Stimulated activated CD8-positive, alpha-beta memory T cell treated with anti-CD3 and anti-CD28 coated beads, Interleukin-12 subunit alpha, Interleukin-12 subunit beta, amount 100 ng/mL, for 24 hours (primary cell): ENCODE data around the gene DSCAML1.

Experiments used
- DNase-seq: peaks from one replicate; pipeline ENCODE4 v3.0.0-alpha.2; 2020; ENCODE audit errors: extremely low read depth

Gene DSCAML1

DNA sequence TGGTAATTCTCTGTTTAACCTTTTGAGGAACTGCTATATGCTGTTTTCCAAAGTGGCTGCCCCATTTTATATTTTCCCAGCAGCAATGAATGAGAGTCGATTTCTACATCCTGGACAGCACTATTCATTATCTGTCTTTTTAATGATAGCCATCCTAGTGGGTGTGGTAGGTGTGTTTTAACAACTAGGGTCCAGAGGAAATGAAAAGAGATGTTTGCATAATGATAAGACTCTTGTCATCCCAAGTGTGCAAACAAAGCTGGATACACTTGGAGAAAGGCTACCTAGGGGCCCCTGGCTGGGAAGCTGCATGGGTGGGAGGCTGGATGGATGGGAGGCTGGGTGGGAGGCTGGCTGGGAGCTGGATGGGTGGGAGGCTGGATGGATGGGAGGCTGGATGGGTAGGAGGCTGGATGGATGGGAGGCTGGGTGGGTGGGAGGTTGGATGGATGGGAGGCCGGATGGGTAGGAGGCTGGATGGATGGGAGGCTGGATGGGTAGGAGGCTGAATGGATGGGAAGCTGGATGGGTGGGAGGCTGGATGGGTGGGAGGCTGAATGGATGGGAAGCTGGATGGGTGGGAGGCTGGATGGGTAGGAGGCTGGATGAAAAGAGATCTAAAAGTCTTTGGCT, 158.0 kb downstream of the DSCAML1 start:
- DNase-seq, result no peak

DNA sequence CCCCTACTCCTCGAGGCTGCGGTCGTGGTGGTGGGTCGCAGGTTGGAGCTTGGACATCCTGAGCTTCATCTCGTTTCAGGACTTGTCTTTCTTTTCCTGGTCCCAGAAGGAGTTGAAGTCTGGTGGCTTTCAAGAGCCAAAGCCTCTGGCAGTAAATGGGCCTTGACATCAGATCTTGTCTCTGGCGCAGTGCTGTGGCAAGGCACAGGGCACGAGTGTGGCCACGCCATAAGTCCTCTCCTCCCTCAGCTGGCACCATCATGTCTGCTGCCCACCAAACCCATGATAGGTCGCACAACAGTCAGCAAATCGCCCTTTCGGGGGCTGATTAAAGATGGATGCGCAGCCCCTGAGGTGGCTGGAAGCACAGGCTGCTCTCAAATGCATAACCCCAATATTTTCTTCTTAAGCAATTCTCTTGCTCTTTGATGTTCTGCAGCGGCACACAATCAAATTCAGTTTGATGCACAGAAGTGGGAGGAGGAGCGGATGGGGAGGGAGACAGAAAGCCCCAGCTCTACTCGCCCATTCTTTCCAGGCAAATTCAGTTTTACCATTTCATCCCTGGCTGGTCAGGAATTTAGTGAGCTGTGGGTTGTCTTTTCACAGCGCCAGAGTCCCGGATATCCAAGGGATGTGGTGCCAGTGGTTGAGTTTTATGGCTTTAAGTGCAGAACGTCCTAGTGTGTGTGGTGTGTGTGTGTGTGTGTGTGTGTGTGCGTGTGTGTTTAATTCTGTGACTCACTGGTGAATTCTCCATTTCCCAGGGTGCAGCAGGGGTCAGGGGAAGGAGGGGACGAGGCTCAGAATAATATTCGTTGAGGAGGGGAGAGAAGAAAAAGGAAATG, 162.0 kb downstream of the DSCAML1 start:
- DNase-seq, result no peak

GRCh38 chr11:117633976-117634755, 162.8 kb downstream of the DSCAML1 start:
- DNase-seq, result no peak

DNA sequence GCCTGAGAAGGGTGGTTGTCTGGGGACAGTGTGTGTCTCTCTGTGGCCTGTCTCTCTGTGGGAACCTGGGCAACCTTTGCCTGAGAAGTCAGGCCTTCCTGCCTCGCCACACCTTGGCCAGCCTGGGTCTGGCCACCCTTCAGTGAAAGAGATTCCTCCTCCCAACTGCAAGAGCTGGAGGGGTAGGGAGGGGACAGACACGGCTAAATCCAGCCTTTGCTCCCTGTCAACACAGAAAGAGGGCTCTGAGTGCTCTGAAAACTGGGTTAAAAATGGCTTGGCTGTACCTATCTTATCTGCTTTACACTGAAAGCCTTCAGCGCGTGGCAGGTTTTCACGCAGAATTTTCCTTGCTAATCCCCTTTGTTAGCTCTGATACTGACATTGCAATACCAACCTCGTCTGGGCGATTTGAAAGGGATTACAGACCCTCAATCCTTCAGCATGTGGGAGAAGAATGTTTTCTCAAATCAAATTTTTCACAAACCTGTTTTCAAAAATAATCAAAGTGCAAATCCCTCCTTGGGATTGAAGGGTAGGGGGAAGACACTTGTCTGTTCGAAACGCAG, 163.7 kb downstream of the DSCAML1 start:
- DNase-seq, result no peak

GRCh38 chr11:117632306-117632705, 164.7 kb downstream of the DSCAML1 start:
- no peak for DNase-seq

DNA sequence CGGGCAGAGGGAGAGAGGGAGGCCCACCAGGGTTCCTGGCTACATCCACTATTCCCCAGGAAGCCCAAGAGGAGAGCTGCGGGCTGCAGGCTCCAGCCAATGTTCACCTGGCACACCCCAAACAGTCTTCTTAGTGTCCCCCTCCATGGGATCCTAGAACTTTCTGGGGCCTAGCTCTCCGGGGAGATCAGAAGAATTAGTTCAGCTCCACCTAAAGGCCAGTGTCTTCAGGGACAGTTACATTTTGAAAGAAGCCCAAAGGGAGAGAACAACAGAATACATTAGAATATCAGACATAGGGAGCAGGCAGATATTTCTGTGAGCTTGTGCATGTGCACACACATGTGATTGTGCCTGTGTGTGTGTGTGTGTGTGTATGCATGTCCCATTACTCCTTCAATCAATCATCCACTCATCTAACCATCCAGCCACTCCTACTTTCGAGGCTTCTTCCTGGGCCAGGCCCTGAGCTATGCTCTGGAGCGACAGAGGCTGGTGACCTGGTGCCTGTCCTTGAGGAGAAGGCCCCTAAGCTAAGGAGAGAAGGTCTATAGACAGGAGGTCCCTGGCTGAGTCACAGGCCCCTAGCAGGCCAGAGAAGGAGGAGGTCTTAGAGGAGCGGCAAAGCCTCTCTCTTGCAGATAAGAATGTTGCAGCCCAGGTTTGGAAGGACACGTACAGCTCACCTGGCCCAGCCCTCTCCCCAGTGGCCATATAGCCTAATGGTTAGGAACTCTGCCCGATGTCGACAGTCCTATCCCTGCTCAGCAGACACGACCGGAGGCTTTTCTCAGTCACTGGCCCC, 165.5 kb downstream of the DSCAML1 start:
- DNase-seq, result no peak

- DNase-seq, result no peak
Measured at GRCh38 chr11:117629891-117630538, 167.0 kb downstream of the DSCAML1 start.

DNA sequence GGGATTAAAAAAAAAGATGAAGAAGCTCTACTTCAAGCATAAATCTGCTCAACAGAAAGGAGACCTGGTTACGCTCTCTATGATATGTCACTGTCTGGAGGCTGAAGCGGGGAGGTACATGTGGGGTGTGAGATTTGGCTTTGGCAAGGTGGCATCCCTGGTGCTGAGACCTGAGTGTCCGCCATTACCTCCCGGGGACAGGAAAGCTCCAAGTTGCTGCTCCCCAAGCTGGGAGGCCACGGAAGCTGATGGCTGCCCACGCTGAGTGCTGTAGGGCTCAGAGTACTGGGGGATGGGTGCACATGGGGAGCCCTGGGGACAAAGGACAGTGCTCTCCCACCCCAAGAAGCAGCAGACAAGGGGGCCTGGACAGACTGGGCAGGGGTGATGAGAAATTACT, 167.9 kb downstream of the DSCAML1 start:
- no peak for DNase-seq

DNA sequence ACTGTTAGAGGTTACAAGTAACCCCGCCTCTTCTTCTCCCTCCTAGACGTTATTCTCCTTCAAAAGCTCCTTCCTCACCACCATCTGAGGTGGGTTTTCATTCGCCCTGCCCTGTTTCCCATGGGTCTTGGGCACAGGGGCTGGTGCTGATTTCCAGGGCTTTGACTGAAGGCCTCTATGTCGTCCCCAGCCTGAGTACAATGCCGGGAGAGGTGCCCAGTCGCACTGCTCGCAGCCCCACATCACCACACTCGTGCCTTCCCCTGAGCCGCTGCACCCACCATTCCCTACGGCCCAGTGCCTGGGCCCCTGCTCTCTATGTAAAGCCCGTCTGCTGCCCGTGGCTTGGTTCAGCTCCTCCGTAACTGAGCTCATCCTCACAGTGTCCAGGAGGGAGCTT, 169.8 kb downstream of the DSCAML1 start:
- DNase-seq, result no peak

DNA sequence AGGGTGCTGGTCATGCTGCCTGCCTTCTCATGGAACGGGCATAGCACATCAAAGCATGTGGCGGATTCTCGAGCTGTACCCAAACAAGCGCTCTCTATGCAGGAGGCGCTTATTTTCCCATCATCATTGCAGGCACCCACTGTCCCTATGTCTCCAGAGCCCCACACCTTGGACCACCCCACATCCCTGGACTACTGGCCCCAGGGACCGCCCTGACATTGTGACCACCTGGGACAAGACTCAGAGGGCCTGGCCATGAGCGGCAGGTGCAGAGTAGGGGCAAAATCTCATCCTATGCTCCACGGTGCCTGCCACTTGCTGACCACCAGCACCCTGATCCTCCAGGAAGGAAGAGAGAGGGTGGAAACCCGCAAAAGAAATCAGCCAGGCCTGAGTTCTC, 170.4 kb downstream of the DSCAML1 start:
- no peak for DNase-seq

DNA sequence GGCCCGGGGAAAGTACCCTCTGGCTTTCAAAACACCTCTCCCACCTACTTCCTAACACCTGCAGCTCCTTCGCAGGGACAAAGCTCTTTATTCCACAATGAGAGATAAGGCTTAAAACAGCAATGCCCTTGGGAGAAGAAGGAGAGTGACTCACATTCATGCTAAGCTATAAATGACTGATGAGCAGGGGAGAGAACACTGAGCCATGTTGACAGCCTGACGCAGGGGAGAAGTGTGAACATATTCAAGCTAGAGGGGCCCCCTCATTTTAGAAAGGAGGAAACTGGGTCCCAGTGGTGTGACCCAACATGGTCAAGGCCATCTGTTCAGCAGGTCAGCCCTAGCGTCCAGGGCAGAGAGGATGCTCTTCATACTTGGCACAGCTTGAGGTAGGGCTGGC, 171.8 kb downstream of the DSCAML1 start:
- DNase-seq, result no peak

GRCh38 chr11:117623831-117624271, 173.2 kb downstream of the DSCAML1 start:
- no peak for DNase-seq

DNA sequence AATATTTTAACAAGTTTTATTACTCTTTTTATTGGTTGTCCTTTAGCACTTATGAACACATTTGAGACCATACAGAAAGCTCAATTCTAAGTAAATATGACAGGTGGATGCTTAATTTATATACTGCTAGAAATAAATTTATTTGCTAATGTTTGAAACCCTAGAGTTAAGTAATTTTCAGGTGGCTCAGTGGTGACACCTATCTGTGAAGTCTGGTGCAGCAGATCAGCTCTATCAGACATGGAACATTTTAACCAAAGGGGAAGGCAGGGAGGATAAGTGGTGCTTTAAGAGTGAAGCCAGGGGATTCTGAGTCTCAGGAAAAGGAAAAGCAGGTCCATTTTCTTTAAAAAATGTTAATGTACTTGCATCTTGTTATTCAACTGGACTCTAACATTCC, 175.8 kb downstream of the DSCAML1 start:
- DNase-seq, result no peak

- no peak for DNase-seq
Measured at GRCh38 chr11:117620659-117621058, 176.4 kb downstream of the DSCAML1 start.

- no peak for DNase-seq
Measured at GRCh38 chr11:117620086-117620485, 176.9 kb downstream of the DSCAML1 start.

GRCh38 chr11:117619661-117620060, 177.4 kb downstream of the DSCAML1 start:
- DNase-seq, result no peak

DNA sequence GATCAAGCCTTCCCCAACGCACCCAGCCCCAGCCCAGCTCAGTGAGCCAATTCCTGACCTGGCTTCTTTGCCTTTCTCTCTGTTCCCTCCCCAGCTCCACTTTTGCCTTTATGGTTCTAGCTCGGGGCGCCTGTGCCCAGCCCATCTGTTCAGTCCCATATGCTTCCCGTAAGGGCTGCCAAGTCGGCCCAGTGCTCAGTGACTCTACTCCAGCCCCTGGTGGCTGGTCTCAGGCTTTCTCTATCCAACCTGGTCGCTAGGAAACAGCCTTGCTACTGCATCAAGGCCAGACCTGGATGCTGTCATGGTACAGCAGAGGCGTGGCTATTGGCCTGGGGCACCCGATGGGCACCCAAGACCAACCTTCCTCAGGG, 178.0 kb downstream of the DSCAML1 start:
- DNase-seq, result no peak

DNA sequence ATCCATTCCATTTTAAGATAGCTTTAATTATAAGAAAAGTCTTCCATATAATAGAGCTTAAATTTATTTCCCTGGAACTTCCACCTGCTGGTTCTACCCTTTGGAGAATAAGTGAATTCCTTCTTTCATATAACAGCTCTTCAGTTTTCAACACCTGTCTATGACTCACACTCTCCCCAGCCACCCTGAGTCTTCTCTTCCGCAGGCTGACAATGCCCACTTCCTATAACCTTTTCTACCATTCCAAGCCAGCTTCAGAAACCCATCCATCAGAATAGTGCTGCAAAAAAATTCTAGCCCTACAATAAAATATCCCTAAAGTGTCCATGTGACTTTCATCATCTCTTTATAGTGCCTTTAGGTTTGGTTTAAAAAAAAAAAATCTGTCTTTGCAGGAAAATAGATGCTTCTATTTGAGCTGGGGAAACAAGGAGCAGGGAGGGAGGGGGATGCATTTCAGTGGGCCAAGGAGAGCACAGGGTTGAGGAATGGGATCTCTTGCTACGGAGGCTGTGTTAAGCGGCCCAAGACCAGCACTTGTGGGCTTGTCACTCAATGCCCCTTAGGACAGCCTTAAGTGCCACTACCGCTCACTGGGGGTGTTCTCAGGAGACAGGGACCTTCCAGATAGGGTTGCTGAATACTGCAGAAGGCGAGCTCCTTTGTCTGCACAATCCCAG, 178.6 kb downstream of the DSCAML1 start:
- no peak for DNase-seq

GRCh38 chr11:117616979-117617378, 180.0 kb downstream of the DSCAML1 start:
- no peak for DNase-seq

DNA sequence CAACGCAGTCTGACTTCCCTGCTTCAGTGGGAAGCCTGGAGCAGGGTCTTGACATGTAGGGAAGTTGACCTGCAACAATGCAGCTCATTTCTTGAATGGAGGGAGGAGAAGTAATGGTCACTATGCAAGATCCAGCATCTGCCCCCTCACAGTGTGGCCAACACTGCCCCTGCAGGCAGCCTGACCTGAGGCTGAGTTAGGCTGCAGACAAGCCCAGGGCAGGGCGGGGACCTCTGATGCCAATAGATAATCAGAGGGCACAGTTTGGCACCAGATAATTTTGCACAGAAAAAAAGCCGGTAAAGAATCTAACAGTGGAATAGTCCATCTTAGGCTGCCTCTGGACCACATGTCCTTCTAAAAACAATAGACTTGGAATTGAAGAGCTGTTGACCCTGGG, 182.3 kb downstream of the DSCAML1 start:
- no peak for DNase-seq
